ENCODE results near the gene RBBP4. TPM values are rescaled to one million over a fixed set of nuclear protein-coding genes. Genes with fewer than 3 reads are reported as not detected.
"Not testable (repeated sequence)": the region's sequence is repeated elsewhere in the genome, so short reads cannot be mapped to it uniquely, and the experiment has no call there.

RBBP4 gene
- total RNA-seq, 3 donors from 2014 or later: 111 to 161 (median 121) TPM

GRCh38 chr1:32686387-32686786 is 35.4 kb downstream of the RBBP4 start:
- no peak for TF ChIP-seq POLR2A (IDR thresholded peaks at IDR 0.05)
- no peak for TF ChIP-seq CTCF (IDR thresholded peaks at IDR 0.05)
- TF ChIP-seq POLR2AphosphoS5 (IDR thresholded peaks at IDR 0.05): no peak
- H3K27ac ChIP-seq: peak overlapping the region in 1 of 2 donors; percentile 7
- no peak overlapping the region for H3K4me3 ChIP-seq
- H3K9me3 ChIP-seq: no peaks in the 10 kb centered on the region
- no peaks in the 10 kb centered on the region for H3K27me3 ChIP-seq
- intact Hi-C loops (cut with DNase I; ENCODE audit: low total_unique reads): no loop called here
- H3K36me3 ChIP-seq: no peaks in the 10 kb centered on the region
- H3K4me1 ChIP-seq: peaks cover 5 to 15% of the 10 kb centered on the region in 2 donors
- DNase-seq (ENCODE audit: low spot score in 2 of 2): no peak

- Histone ChIP-seq H3K4me3 (no peak overlapping the region), H3K9me3 (no peaks in the 10 kb centered on the region), H3K36me3 (no peaks in the 10 kb centered on the region), H3K27me3 (no peaks in the 10 kb centered on the region), H3K4me1 (peaks cover 0 to 9% of the 10 kb centered on the region in 2 donors), H3K27ac (no peak overlapping the region)
- intact Hi-C loops (cut with DNase I; ENCODE audit: low total_unique reads): no loop called here
- TF ChIP-seq CTCF (IDR thresholded peaks at IDR 0.05) (no peak), POLR2AphosphoS5 (IDR thresholded peaks at IDR 0.05) (no peak), POLR2A (IDR thresholded peaks at IDR 0.05) (no peak)
- no peak for DNase-seq (ENCODE audit: low spot score in 2 of 2)
Measured at GRCh38 chr1:32693455-32694174, 42.6 kb downstream of the RBBP4 start.

GRCh38 chr1:32695098-32695904 is 44.3 kb downstream of the RBBP4 start:
- no peak for TF ChIP-seq CTCF (IDR thresholded peaks at IDR 0.05)
- TF ChIP-seq POLR2A (IDR thresholded peaks at IDR 0.05): no peak
- no peak for TF ChIP-seq POLR2AphosphoS5 (IDR thresholded peaks at IDR 0.05)
- DNase-seq (ENCODE audit: low spot score in 2 of 2): peak; percentile 69 to 92
- no peaks in the 10 kb centered on the region for H3K27me3 ChIP-seq
- H3K4me3 ChIP-seq: peak overlapping the region in 1 of 3 donors; percentile 41
- peak overlapping the region; percentile 45 to 68 for H3K27ac ChIP-seq
- H3K9me3 ChIP-seq: no peaks in the 10 kb centered on the region
- intact Hi-C loops (cut with DNase I; ENCODE audit: low total_unique reads): no loop called here
- no peaks in the 10 kb centered on the region for H3K36me3 ChIP-seq
- peaks cover 0 to 9% of the 10 kb centered on the region in 2 donors for H3K4me1 ChIP-seq

GRCh38 chr1:32696041-32696440 is 45.0 kb downstream of the RBBP4 start:
- Histone ChIP-seq H3K4me1 (peaks cover 0 to 9% of the 10 kb centered on the region in 2 donors), H3K9me3 (no peaks in the 10 kb centered on the region), H3K27me3 (no peaks in the 10 kb centered on the region), H3K27ac (peak overlapping the region in 1 of 2 donors; percentile 68), H3K4me3 (no peak overlapping the region), H3K36me3 (no peaks in the 10 kb centered on the region)
- TF ChIP-seq CTCF (IDR thresholded peaks at IDR 0.05) (no peak), POLR2A (IDR thresholded peaks at IDR 0.05) (no peak), POLR2AphosphoS5 (IDR thresholded peaks at IDR 0.05) (no peak)
- intact Hi-C loops (cut with DNase I; ENCODE audit: low total_unique reads): no loop called here
- no peak for DNase-seq (ENCODE audit: low spot score in 2 of 2)

- intact Hi-C loops (cut with DNase I; ENCODE audit: low total_unique reads); H3K4me3 ChIP-seq; H3K9me3 ChIP-seq; H3K36me3 ChIP-seq; DNase-seq (ENCODE audit: low spot score in 2 of 2); H3K27ac ChIP-seq; H3K4me1 ChIP-seq; H3K27me3 ChIP-seq: not testable (repeated sequence)
Measured at GRCh38 chr1:32696996-32697395, 46.0 kb downstream of the RBBP4 start.
